GM10266 (cell line): Measurements from ENCODE around the gene CEP55.

Experiments used
- DNase-seq: peaks from one replicate; pipeline ENCODE4 v3.0.0; 2012; ENCODE audit errors: extremely low spot score
- CTCF ChIP-seq: IDR thresholded peaks from 2 replicates; pipeline ENCODE4 v1.5.1; 2012; ENCODE audit warnings: mild to moderate bottlenecking, low read depth; ENCODE audit not compliant: control insufficient read depth, insufficient read depth; ENCODE audit errors: missing control alignments

The CEP55 gene

GRCh38 chr10:93471110-93471651, 25.2 kb upstream of the CEP55 start:
- DNase-seq = no peak

GRCh38 chr10:93473161-93473560, 23.3 kb upstream of the CEP55 start:
- no peak for TF ChIP-seq CTCF
- DNase-seq = no peak

More at GRCh38 chr10:93471110-93471651, 25.2 kb upstream of the CEP55 start:
- TF ChIP-seq CTCF = no peak

- TF ChIP-seq CTCF = no peak
- DNase-seq = no peak
Measured at GRCh38 chr10:93473804-93474472, 22.5 kb upstream of the CEP55 start.

GRCh38 chr10:93475227-93475626, 21.2 kb upstream of the CEP55 start:
- no peak for TF ChIP-seq CTCF
- DNase-seq = no peak

- no peak for DNase-seq
- TF ChIP-seq CTCF = no peak
Measured at GRCh38 chr10:93475871-93476270, 20.5 kb upstream of the CEP55 start.

GRCh38 chr10:93476756-93477155, 19.7 kb upstream of the CEP55 start:
- no peak for DNase-seq
- TF ChIP-seq CTCF = no peak

- TF ChIP-seq CTCF = no peak
Measured at GRCh38 chr10:93478873-93479272, 17.5 kb upstream of the CEP55 start.

More at GRCh38 chr10:93478873-93479272, 17.5 kb upstream of the CEP55 start:
- DNase-seq = no peak
